Erythroblast (primary cell): ENCODE measurements around the gene RNF25.

ENCODE experiments used
- GATA1 ChIP-seq: IDR thresholded peaks from 2 replicates; pipeline ENCODE4 v1.6.1; 2011; ENCODE audit warnings: low read depth, mild to moderate bottlenecking, control low read depth, low read length, moderate library complexity
- POLR2A ChIP-seq: IDR thresholded peaks from 2 replicates; pipeline ENCODE4 v1.6.1; 2011; ENCODE audit warnings: mild to moderate bottlenecking, low read length

DNA sequence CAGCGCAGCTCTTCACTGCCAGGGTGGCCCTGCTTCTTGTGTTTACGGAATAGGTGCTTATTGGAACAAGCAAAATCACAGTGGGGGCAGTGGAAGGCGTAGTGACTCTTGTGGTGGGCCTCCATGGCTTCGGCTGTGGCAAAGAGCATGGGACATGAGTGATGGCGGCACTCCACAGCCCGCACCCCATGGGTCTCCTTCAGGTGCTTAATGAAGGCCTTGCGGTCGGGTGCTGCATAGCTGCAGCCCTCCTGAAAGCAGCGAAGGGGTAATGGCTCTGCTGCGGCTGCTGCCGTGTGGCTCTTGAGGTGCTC is 23.1 kb downstream of the RNF25 start:
- TF ChIP-seq POLR2A (no peak), GATA1 (no peak)
